Activated CD4-positive, CD25-positive, alpha-beta regulatory T cell treated with anti-CD3 and anti-CD28 coated beads, Interleukin-2, amount 50 U/mL, for 16 hours (primary cell): ENCODE results near the gene USP49.
"Not testable (repeated sequence)": the region's sequence is repeated elsewhere in the genome, so short reads cannot be mapped to it uniquely, and the experiment has no call there.

Experiments used
- DNase-seq: peaks from one replicate; pipeline ENCODE4 v3.0.0-alpha.2; 2020; ENCODE audit warnings: low read depth, low spot score

The USP49 gene

GRCh38 chr6:41780551-41781365 is 114.4 kb downstream of the USP49 start, which contains the start of gene PRICKLE4:
Gene PRICKLE4 (plus strand): TSS chr6:41780782. CDS start chr6:41783474, 2,692 bp downstream.
- no peak for DNase-seq

- peak; percentile 98 for DNase-seq
Observed at GRCh38 chr6:41779788-41780550, 115.2 kb downstream of the USP49 start, which contains the start of gene FRS3. Gene FRS3 (minus strand): TSS chr6:41779900. CDS start chr6:41776987, 2,913 bp downstream.

GRCh38 chr6:41779336-41779735 is 115.8 kb downstream of the USP49 start:
- DNase-seq = no peak

GRCh38 chr6:41778895-41779294 is 116.3 kb downstream of the USP49 start:
- DNase-seq = no peak

GRCh38 chr6:41777551-41778285 is 117.5 kb downstream of the USP49 start:
- DNase-seq = no peak

- no peak for DNase-seq
Observed at GRCh38 chr6:41775293-41775882, 119.8 kb downstream of the USP49 start.

GRCh38 chr6:41774841-41775240 is 120.3 kb downstream of the USP49 start:
- no peak for DNase-seq

GRCh38 chr6:41771058-41771983 is 123.9 kb downstream of the USP49 start:
- DNase-seq = no peak

- DNase-seq = no peak
Observed at GRCh38 chr6:41770381-41771057, 124.7 kb downstream of the USP49 start.

GRCh38 chr6:41769376-41769775 is 125.8 kb downstream of the USP49 start:
- no peak for DNase-seq

GRCh38 chr6:41768545-41769308 is 126.4 kb downstream of the USP49 start:
- no peak for DNase-seq

- no peak for DNase-seq
Observed at GRCh38 chr6:41767112-41767833, 127.9 kb downstream of the USP49 start.

GRCh38 chr6:41766043-41766664 is 129.0 kb downstream of the USP49 start:
- DNase-seq = not testable (repeated sequence)

- DNase-seq = no peak
Observed at GRCh38 chr6:41763470-41763869, 131.7 kb downstream of the USP49 start.

- DNase-seq = no peak
Observed at GRCh38 chr6:41759905-41760579, 135.1 kb downstream of the USP49 start.

- DNase-seq = no peak
Observed at GRCh38 chr6:41759106-41759904, 135.9 kb downstream of the USP49 start.

- DNase-seq = no peak
Observed at GRCh38 chr6:41758641-41759035, 136.5 kb downstream of the USP49 start.
